HPDE6-E6E7 (cell line): ENCODE data around the gene SLC9B1.
"Not testable (repeated sequence)": the region's sequence is repeated elsewhere in the genome, so short reads cannot be mapped to it uniquely, and the experiment has no call there.

Experiments used
- DNase-seq: peaks from one replicate; pipeline ENCODE4 v3.0.0; 2011; ENCODE audit warnings: missing footprints; ENCODE audit errors: extremely low spot score

The SLC9B1 gene

DNA sequence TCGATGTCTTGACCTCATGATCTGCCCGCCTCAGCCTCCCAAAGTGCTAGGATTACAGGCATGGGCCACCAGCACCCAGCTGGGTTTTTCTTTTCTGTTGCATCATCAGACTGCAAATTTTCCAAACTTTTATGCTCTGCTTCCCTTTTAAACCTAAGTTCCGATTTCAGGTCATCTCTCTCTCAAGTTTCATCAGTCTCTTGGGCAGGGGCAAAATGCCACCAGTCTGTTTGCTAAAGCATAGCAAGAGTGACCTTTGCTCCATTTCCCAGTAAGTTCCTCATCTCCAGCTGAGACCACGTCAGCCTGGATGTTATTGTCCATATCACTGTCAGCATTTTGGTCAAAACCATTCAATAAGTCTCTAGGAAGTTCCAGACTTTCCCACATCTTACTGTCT is 141.2 kb downstream of the SLC9B1 start:
- DNase-seq = not testable (repeated sequence)

GRCh38 chr4:102877477-102878106 is 141.9 kb downstream of the SLC9B1 start:
- not testable (repeated sequence) for DNase-seq

- DNase-seq = no peak
Measured at GRCh38 chr4:102871772-102872171, 147.7 kb downstream of the SLC9B1 start.

DNA sequence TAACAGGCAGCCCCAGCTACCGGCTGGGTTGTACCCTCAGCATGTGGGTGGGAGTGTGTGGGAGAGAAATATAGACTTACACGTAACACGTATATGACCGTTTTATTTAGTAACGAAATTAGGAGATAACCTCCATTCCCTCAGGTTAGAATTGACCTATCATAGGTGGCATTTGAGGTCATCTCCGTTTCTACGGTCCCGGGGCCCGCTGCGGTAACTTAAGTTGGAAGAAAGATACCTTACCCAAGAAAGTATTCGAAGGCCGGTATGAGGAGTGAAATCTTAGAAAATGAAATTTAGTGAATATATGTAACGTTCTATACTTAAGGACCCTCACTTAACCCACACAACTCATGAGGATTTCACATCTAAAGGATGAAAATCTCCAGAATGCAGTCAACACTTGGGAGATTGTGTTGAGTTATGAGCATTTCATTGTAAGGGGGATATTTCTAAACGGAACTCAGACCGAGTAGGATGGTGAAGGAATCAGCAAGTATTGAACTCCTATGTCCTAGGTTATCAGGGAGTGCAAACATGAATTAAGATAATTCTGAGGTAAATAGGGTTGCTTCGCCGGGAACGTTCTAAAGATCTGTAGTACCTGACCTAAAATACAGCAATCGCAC is 149.8 kb downstream of the SLC9B1 start:
- DNase-seq = no peak

GRCh38 chr4:102868781-102869568 is 150.5 kb downstream of the SLC9B1 start, which contains the start of gene CISD2:
TSS of gene CISD2 (plus strand) at chr4:102868992. CDS start at chr4:102869085, 93 bp downstream.
- peak; percentile 83 for DNase-seq

- no peak for DNase-seq
Measured at GRCh38 chr4:102868153-102868780, 151.2 kb downstream of the SLC9B1 start.

GRCh38 chr4:102867278-102868152 is 152.0 kb downstream of the SLC9B1 start:
- DNase-seq = no peak

DNA sequence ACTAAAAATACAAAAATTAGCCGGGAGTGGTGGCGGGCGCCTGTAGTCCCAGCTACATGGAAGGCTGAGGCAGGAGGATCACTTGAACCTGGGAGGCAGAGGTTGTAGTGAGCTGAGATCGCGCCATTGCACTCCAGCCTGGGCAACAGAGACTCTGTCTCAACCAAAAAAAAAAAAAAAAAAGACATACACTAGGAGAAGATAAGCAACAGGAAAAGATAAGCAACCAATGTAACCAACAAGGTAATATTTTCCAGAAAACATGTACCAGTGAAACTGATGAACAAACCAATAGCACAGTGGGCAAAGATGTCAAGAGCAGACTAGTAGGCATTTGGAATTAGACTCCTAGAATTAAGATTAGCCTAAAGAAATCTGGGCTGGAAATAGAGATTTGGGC is 154.2 kb downstream of the SLC9B1 start:
- not testable (repeated sequence) for DNase-seq

DNA sequence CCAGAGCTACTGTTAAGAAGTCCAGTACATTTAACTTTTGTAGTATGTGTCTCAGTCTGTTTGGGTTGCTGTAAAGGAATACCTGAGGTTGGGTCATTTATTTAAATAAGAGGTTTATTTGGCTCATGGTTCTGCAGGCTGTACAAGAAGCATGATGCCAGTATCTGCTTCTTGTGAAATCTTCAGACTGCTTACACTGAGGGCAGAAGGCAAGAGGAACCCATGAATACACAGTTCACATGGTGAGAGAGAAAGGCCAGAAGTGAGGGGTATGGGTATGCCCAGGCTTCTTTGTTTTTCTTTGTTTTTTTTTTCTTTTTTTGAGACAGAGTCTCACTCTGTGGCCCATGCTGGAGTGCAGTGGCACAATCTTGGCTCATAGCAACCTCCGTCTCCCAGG is 156.8 kb downstream of the SLC9B1 start:
- no peak for DNase-seq

DNA sequence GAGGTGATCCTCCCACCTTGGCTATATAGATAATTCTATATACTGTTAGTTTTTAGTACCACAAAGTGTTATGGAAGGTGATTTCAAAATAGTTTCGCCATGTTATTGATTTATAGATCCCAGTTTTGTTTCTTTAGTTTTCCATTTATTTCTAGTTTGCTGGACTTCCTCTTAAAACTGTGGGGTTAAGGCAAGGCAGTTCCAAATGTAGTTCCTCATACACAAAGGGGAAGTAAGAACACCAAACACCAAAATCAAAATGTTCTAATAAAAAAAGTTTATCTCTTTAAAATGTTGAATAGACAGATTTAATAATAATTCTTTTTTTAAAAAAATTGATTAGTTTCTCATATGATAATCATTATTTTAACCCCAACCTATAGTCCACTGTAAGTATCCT is 157.5 kb downstream of the SLC9B1 start:
- DNase-seq = no peak

- DNase-seq = no peak
Measured at GRCh38 chr4:102860611-102861324, 158.7 kb downstream of the SLC9B1 start.

DNA sequence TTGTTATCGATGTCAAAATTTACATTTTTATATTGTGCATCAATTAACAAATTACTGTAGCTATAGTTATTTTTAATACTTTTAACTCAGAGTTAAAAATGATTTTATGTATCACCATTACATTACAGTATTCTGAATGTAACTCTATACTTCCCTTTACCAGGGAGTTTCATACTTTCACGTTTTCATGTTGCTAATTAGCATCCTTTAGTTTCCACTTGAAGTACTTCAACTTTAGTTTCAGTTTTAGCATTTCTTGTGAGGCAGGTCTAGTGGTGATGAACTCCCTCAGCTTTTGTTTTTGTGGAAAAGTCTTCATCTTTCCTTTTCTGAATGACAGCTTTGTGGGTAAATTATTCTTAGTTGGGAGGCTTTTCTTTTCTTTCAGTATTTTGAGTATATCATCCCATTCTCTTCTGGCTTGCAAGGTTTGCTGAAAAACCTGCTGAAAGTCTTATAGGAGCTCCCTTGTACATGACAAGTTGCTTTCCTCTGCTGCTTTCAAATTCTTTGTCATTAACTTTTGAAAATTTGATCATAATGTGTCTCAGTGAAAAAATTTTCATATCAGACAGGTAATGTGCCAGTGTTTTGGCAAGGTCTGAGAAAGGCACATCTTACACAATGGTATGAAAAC is 160.6 kb downstream of the SLC9B1 start:
- DNase-seq = no peak
